A549 treated with dexamethasone at 1 μM for 4 hours (cell line): ENCODE results near the gene CCDC178. TPM values are rescaled to one million over a fixed set of nuclear protein-coding genes. Genes with fewer than 3 reads are reported as not detected.

ENCODE experiments used
- total RNA-seq: library from RNA; stranded (reverse); fragments of 200-300 nt; extraction: Qiagen RNA extraction; gene quantifications from 5 replicates; pipeline ENCODE4 v1.2.3, GENCODE V29; 2022

CCDC178 gene, protein sequence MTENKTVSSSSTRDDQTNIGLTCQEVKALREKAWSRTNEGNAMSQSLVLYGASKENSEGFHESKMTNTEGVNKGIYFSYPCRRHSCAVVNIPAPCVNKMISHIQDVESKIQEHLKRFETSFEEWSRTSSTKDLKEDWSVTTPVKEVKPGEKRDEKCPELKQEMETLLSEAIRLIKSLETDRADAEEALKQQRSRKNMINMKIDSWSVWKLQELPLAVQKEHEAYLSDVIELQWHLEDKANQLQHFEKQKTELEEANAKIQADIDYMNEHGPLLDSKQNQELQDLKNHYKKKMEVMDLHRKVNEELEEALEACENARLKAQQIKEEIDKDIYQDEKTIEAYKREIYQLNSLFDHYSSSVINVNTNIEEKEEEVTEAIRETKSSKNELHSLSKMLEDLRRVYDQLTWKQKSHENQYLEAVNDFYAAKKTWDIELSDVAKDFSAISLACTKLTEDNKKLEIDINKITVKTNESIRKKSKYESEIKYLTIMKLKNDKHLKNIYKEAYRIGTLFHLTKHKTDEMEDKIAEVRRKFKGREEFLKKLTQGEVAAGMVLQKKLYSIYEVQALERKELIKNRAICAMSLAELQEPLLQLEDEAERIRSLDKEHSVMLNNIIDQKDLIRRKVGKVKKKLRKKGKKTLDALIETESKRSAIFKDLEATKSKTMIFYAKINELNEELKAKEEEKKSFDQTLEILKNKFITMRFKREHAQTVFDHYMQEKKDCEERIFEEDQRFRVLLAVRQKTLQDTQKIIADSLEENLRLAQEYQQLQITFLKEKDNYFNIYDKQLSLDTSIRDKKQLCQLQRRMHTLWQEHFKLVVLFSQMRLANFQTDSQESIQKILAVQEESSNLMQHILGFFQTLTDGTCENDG
- not detected in 5 replicates for total RNA-seq

DNA sequence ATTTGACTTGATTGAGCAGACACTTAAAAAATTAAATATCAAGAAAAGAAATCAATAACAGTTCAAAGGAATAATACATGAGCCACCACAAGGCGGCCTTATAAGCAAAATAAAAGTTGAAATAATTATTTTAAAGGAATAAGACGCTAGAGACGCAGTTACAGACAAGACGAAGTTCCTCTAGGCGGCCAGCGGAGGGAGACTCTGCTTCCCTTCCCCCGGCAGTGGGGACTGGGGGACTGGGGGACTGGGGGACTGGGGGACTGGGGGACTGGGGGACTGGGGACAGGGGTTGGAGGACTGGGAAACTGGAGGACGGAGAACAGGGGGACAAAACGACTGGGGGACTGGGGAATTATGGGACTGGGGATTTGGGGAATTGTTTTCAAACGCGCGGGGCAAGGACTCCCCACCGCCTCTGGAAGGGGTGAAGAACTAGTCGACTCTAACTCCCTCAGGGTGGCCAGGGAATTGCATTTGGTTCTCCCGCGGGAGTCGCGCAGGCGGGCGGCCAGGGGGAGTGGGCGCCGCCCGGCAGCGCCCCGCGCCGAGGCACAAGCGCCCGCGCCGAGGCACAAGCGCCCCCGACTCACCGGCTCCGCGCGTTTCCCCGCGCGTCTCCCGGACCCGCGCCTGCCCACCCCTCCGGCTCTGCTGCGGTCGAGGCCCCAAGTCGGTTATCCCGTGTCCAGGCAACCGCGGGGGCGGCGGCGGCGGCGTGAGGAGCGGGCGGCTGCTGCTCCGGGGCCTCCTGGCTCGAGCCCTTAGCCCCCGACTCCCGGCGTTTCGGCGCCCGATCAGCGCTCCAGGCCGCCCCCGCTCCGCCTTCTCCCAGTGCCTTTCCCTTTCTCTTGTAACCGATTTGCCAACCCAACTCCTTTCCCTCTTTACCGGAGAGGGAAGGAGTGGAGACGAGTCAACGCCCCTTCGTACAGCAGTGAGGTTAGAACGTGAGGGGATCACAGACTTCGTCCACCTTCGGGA lies at the start of gene CCDC178:
Gene CCDC178 (minus strand): TSS at position 662 of the 984 bp plus-strand sequence. CDS start 28,633 bp downstream, outside the sequence.

Other genes starting within 250 kb of the CCDC178 start
- gene ASXL3, start 137.5 kb upstream of the CCDC178 start, total RNA-seq, result not detected in 5 replicates